ENCODE results near the gene CD19. TPM values are rescaled to one million over a fixed set of nuclear protein-coding genes. Genes with fewer than 3 reads are reported as not detected.
"Not testable (repeated sequence)": the region's sequence is repeated elsewhere in the genome, so short reads cannot be mapped to it uniquely, and the experiment has no call there.

Gene CD19
- total and polyA plus RNA-seq, 9 donors = 0.40 to 2.5 (median 1.1) TPM; not detected in 1

GRCh38 chr16:28886945-28887344 is 44.8 kb upstream of the CD19 start:
- H3K4me1 ChIP-seq (ENCODE audit: insufficient read depth) = no peaks in the 10 kb centered on the region
- H3K27ac ChIP-seq = no peak overlapping the region
- H3K4me3 ChIP-seq = no peak overlapping the region
- no peaks in the 10 kb centered on the region for H3K36me3 ChIP-seq
- intact Hi-C loops (cut with DNase I) = no loop called here
- TF ChIP-seq CTCF (IDR thresholded peaks at IDR 0.05) = no peak
- TF ChIP-seq EP300 (IDR thresholded peaks at IDR 0.05) = no peak
- TF ChIP-seq POLR2A (IDR thresholded peaks at IDR 0.05) = no peak
- H3K27me3 ChIP-seq = no peaks in the 10 kb centered on the region
- H3K9me3 ChIP-seq = no peaks in the 10 kb centered on the region
- no peak for DNase-seq
- WGBS, 3 donors = 74 to 79% (median 76%) methylated on average over 10 of the region's 10 CpGs

GRCh38 chr16:28890355-28890754 is 41.4 kb upstream of the CD19 start:
- DNase-seq; H3K4me1 ChIP-seq (ENCODE audit: insufficient read depth); H3K27me3 ChIP-seq; H3K36me3 ChIP-seq; H3K4me3 ChIP-seq; intact Hi-C loops (cut with DNase I); H3K9me3 ChIP-seq; H3K27ac ChIP-seq: not testable (repeated sequence)
- WGBS, 3 donors = 92 to 94% (median 93%) methylated on average over 5 of the region's 5 CpGs

GRCh38 chr16:28891964-28892890 is 39.5 kb upstream of the CD19 start:
- Histone ChIP-seq H3K27ac (no peak overlapping the region), H3K36me3 (no peaks in the 10 kb centered on the region), H3K27me3 (no peaks in the 10 kb centered on the region), H3K9me3 (no peaks in the 10 kb centered on the region), H3K4me3 (no peak overlapping the region), H3K4me1 (ENCODE audit: insufficient read depth) (no peaks in the 10 kb centered on the region)
- no peak for DNase-seq
- TF ChIP-seq POLR2A (IDR thresholded peaks at IDR 0.05) (no peak), CTCF (IDR thresholded peaks at IDR 0.05) (no peak), EP300 (IDR thresholded peaks at IDR 0.05) (no peak)
- intact Hi-C loops (cut with DNase I) = no loop called here
- 68 to 74% (median 70%) methylated on average over 14 of the region's 14 CpGs for WGBS, 3 donors

- intact Hi-C loops (cut with DNase I) = no loop called here
- WGBS, 3 donors = 85 to 89% (median 86%) methylated on average over 4 of the region's 4 CpGs
- no peak overlapping the region for H3K4me3 ChIP-seq
Observed at GRCh38 chr16:28893291-28893690, 38.5 kb upstream of the CD19 start.

More at GRCh38 chr16:28893291-28893690, 38.5 kb upstream of the CD19 start:
- DNase-seq = no peak
- no peaks in the 10 kb centered on the region for H3K27me3 ChIP-seq
- no peak overlapping the region for H3K27ac ChIP-seq
- TF ChIP-seq POLR2A (IDR thresholded peaks at IDR 0.05) (no peak), EP300 (IDR thresholded peaks at IDR 0.05) (no peak), CTCF (IDR thresholded peaks at IDR 0.05) (no peak)
- no peaks in the 10 kb centered on the region for H3K4me1 ChIP-seq (ENCODE audit: insufficient read depth)
- H3K9me3 ChIP-seq = no peaks in the 10 kb centered on the region
- H3K36me3 ChIP-seq = no peaks in the 10 kb centered on the region
